K562 (cell line): ENCODE data around the gene NUAK1.

Experiments used
- TEAD2 ChIP-seq: fragments of 450-650 bp; IDR thresholded peaks from 2 replicates; pipeline ENCODE4 v1.6.1; 2016; ENCODE audit warnings: missing genetic modification characterization, control low read depth, missing compliant biosample characterization
- ZNF121 ChIP-seq: sonication (generic); formaldehyde crosslinking; conservative IDR thresholded peaks from 2 replicates; pipeline ENCODE4 v1.8.0; 2022; ENCODE audit warnings: missing genetic modification reagents
- ZNF586 ChIP-seq: fragments of 450-650 bp; formaldehyde crosslinking; conservative IDR thresholded peaks from 2 replicates; pipeline ENCODE4 v1.4.0; 2020; ENCODE audit warnings: mild to moderate bottlenecking, moderate library complexity
- TF ChIP-seq, protein P1 (sequence below): fragments of 250-450 bp; sonication (Bioruptor Pico); IDR thresholded peaks from 2 replicates; pipeline ENCODE4 v1.5.1; 2021; ENCODE audit warnings: mild to moderate bottlenecking

DNA sequence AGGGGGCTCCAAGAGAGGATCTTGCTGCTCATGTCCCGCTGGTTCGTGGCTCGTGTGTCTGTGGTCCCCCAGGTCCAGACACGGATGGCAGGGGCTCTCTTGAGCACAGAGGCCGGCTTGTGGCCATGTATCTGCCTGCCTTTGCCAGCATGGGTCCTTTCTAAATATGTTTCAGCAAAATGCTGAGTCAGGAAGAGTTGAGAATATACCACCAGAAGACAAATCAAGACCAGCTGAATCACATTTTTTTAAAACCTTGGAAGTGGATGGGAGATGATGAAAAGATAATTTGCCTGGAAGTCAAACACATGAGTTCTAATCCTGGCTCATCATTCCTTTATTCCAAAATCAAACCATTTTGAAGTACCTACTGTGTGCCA lies 58.0 kb downstream of the NUAK1 start:
- TF ChIP-seq TEAD2 (tag) = no peak
- TF ChIP-seq, protein P1, sequence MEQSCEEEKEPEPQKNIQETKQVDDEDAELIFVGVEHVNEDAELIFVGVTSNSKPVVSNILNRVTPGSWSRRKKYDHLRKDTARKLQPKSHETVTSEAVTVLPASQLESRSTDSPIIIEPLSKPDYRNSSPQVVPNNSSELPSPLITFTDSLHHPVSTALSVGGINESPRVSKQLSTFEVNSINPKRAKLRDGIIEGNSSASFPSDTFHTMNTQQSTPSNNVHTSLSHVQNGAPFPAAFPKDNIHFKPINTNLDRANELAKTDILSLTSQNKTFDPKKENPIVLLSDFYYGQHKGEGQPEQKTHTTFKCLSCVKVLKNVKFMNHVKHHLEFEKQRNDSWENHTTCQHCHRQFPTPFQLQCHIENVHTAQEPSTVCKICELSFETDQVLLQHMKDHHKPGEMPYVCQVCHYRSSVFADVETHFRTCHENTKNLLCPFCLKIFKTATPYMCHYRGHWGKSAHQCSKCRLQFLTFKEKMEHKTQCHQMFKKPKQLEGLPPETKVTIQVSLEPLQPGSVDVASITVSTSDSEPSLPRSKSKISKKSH (CRISPR knock-in tag) = no peak
- TF ChIP-seq ZNF121 (CRISPR knock-in tag) = no peak
- no peak for TF ChIP-seq ZNF586 (CRISPR knock-in tag)
